Transverse colon (tissue), 4 donors: ENCODE data around the gene CAPNS2.

ENCODE experiments used
- CTCF ChIP-seq, 5 experiments: fragments of 200-600 bp in 3 of 5; fragments of 450-650 bp in 2 of 5; sonication (generic) in 3 of 5; IDR thresholded peaks; 1 replicate in 2 of 5; 2 replicates in 3 of 5; pipeline ENCODE4 v1.5.1; 2016 to 2017; ENCODE audit warnings: antibody characterized with exemption in 5 of 5, inconsistent platforms in 3 of 5, mild to moderate bottlenecking in 2 of 5, moderate library complexity in 1 of 5
- EP300 ChIP-seq: sonication (generic); formaldehyde crosslinking; IDR thresholded peaks from one replicate; pipeline ENCODE4 v1.6.1; 2017; ENCODE audit warnings: antibody characterized with exemption, low read depth
- POLR2AphosphoS5 ChIP-seq, 3 donors: sonication (generic); formaldehyde crosslinking; IDR thresholded peaks; one replicate each; pipeline ENCODE4 v1.6.1; 2016; ENCODE audit warnings: antibody characterized with exemption in 3 of 3

GRCh38 chr16:55532227-55532626 lies 34.3 kb upstream of the CAPNS2 start:
- TF ChIP-seq CTCF (IDR thresholded peaks at IDR 0.05): no peak
- no peak for TF ChIP-seq EP300
- TF ChIP-seq POLR2AphosphoS5 (IDR thresholded peaks at IDR 0.05): no peak
